GM12865 (cell line): ENCODE results near the gene MACO1.

Source experiments
- DNase-seq: peaks from one replicate; pipeline ENCODE4 v3.0.0; 2010; ENCODE audit warnings: low read depth
- H3K4me3 ChIP-seq: 2 replicates; pipeline ENCODE4 v1.5.1; 2011; ENCODE audit warnings: mild to moderate bottlenecking, low read depth, low read length, control low read depth
- TF ChIP-seq, protein P1 (sequence below): IDR thresholded peaks from 2 replicates; pipeline ENCODE4 v1.5.1; 2011; ENCODE audit warnings: low read length, control low read depth, low read depth, inconsistent platforms; ENCODE audit not compliant: insufficient read depth; ENCODE audit errors: missing control alignments

Gene MACO1

DNA sequence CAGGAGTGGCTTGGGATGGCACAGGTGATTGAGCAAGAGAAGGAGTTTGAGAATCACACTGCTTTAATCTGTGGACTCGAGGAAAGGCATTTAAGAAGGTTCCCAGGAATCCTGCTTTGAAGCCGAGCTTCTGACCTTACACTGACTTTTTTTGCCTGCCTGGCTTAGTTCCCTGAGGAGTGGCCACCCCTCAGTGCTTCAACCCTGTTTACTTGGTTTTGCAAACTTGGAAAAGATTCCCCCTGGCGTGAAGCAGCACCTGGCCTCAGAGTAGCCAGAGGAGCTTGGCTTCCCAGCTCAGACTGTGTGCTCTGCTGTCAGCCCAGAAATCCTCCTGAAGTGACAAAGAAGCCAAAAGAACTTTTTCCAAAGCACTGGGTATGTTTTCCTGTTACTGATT, 64.3 kb downstream of the MACO1 start:
- no peak overlapping the region for H3K4me3 ChIP-seq
- DNase-seq, result no peak
- TF ChIP-seq, protein P1, sequence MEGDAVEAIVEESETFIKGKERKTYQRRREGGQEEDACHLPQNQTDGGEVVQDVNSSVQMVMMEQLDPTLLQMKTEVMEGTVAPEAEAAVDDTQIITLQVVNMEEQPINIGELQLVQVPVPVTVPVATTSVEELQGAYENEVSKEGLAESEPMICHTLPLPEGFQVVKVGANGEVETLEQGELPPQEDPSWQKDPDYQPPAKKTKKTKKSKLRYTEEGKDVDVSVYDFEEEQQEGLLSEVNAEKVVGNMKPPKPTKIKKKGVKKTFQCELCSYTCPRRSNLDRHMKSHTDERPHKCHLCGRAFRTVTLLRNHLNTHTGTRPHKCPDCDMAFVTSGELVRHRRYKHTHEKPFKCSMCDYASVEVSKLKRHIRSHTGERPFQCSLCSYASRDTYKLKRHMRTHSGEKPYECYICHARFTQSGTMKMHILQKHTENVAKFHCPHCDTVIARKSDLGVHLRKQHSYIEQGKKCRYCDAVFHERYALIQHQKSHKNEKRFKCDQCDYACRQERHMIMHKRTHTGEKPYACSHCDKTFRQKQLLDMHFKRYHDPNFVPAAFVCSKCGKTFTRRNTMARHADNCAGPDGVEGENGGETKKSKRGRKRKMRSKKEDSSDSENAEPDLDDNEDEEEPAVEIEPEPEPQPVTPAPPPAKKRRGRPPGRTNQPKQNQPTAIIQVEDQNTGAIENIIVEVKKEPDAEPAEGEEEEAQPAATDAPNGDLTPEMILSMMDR, result no peak

DNA sequence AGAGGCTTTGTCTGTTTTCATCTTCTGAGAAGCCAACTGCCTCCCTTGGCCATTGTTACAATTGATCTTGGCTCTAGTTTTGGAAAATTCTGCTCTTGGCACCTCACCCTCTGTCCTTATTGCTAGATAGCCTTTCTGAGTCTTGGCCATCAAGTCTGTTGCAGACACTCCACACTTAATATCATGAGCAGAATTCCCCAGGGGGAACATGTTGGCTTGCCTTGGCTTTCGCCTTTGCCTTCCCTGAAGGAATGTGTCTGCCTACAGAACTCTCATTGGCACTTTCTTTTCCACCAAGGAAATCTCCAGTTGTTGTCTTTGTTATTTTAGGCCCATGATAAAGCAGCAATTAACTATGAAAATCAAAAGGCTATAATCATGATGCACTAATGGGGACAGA, 70.0 kb downstream of the MACO1 start:
- H3K4me3 ChIP-seq, result no peak overlapping the region
- no peak for DNase-seq
- TF ChIP-seq, protein P1, result no peak

DNA sequence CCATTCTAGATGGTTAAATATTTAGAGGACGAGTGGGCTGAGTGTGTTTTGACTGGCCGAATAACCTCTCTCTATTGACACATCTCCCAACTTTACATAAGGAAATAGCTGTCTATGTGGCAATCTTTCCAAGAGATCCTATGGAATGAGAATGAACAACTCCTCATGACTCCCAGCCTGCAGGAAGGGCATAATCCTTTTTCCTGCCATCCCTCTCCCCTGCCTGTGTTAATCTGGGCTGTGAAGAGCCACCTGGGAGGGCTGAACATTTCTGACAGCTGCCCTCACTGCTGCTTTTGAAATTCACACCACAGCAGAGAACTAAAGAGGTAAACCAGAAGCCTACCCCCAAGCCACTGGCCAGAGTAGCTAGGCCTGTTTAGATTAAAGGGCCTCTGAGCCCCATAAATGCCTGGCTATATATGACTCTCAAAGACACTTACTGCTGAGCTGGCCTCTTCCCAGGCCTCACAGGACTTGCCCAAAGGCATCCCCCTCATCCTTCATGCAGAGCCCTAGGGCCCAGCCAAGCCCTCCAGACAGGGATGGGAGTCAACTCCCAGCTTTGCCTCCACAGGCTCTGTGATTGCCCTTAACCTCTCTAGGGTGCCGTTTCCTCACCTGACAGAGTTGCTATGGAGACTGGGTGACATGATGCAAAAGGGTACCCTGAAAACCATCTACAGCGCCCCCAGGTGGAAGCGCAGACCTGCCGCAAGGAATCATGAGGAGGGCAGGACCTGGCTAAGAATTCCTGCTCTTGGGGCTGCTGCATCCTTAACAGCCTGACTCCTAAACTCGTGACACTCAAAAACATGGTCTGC, 70.8 kb downstream of the MACO1 start:
- no peak for DNase-seq
- TF ChIP-seq, protein P1, result peak; percentile 12
- no peak overlapping the region for H3K4me3 ChIP-seq

DNA sequence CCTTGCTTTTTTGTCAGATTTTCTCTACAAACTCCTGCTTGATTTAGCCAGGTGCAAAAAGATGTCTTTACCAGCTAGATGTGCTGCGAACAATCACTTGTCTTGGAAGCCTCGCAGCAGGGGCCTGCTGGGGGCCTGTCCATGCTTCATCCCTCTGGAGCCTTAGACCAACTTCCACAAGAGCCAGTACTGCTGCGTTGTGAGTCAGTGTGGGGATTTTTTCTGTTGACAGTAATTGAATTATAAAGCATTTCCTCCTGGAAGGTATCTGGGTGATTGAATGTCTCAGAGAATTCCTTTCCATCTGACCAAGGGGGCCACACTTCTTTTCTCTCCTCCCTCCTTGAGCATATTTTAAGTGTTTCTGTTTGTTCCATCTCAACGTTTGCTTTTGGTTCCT, 72.3 kb downstream of the MACO1 start:
- H3K4me3 ChIP-seq, result no peak overlapping the region
- TF ChIP-seq, protein P1, result no peak
- DNase-seq, result no peak

DNA sequence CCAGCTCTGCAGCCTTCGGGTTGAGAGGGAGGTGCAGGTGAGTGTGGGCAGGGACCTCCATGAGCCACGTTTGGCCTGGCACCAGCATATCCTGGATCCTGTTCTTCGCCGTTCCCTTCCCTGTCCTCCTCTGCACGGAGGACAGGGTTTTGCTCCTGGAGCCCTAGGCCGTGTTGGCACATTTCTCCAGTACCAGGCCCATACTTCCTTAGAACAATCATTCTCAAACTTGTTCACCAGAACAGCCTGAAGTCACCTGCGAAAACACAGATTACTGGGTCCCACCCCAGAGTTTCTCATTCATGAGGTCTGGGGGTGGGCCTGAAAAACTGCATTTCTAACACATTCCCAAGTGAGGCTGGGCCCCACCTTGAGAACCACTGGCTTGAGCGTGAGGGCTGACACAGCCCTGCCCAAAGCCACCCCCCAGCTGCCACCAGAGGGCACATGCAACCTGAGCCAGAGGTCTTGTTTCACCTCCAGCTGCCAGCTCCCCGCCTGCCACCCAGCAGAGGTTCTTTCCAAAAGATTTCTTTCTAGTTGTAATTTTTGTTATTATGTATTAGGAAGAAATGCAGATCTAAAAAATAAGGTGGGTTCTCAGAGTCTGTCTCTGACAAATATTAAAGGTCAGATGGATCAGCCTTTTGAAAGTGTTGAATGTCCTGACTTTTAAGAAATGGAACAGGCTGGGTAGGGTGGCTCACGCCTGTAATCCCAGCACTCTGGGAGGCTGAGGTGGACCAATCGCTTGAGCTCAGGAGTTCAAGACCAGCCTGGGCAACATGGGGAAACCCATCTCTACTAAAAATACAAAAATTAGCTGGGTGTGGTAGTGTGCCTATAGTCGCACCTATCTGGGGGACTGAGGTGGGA, 73.1 kb downstream of the MACO1 start:
- H3K4me3 ChIP-seq, result no peak overlapping the region
- DNase-seq, result peak; percentile 59
- TF ChIP-seq, protein P1, result peak; percentile 60

DNA sequence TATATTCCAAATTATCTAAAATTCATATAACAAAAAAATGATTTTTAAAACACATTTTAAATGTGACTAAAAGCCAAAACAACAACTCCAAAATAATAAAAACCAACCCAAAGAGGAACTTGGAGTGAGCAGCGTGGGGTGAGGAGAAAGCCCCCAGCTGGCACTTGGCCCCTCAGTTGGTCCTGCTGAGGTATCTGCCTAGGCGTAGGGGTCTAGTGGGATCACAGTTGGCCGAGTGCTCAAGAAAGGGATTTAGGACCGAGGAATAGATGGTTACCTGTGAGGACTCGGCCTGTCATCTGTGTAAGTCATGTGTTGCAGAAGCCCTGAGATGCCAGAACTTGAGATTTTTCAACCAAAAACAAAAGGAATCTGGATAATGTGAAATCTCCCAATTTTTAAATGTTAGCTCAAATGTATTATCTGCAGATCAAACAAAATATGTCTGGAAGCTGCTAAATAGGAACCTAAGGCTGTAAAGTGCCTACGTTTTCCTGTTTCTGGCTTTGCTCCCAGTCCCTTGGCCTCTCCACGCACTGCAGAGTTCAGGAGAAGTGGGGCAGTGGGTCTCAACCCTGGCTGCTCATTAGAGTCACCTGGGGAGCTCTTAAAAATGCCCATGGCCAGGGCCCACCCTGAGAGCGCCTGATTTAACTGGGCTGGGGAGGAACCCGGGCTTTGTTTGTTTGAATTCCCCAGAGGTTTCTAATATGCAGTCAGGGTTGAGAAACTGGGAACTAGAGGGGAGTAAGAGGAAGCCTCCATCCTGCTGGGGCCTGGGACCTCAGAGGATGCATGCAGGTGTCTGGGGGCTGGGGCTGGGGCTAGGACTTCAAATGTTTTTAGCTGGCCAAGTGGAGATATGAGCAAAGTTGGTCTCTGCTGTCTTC, 74.3 kb downstream of the MACO1 start:
- DNase-seq, result no peak
- TF ChIP-seq, protein P1, result no peak

More for the DNA sequence above, 74.3 kb downstream of the MACO1 start:
- no peak overlapping the region for H3K4me3 ChIP-seq
